ENCODE measurements around the gene FAM107B.

- TF ChIP-seq CTCF (IDR thresholded peaks at IDR 0.05; ENCODE audit: poor library complexity) (no peak), EZH2phosphoT487 (IDR thresholded peaks at IDR 0.05; ENCODE audit: low read depth, severe bottlenecking, unreplicated experiment) (no peak)
Measured at GRCh38 chr10:14530465-14530864, 244.2 kb downstream of the FAM107B start.

Measured in hepatocyte (in vitro differentiated cells).